GM18502 (cell line): ENCODE data around the gene SERPINC1.
"Not testable (repeated sequence)": the region's sequence is repeated elsewhere in the genome, so short reads cannot be mapped to it uniquely, and the experiment has no call there.

Experiments used
- ATAC-seq: cut with Tn5 transposase; IDR thresholded peaks from one replicate; pipeline ENCODE4 v1.9.1; 2021; ENCODE audit warnings: mild to moderate bottlenecking; ENCODE audit not compliant: unreplicated experiment, poor library complexity

Gene SERPINC1

GRCh38 chr1:173864179-173864867, 52.8 kb downstream of the SERPINC1 start:
- ATAC-seq = no peak

- ATAC-seq = no peak
Observed at GRCh38 chr1:173863224-173864161, 53.6 kb downstream of the SERPINC1 start.

- no peak for ATAC-seq
Observed at GRCh38 chr1:173862769-173863223, 54.3 kb downstream of the SERPINC1 start.

- ATAC-seq = not testable (repeated sequence)
Observed at GRCh38 chr1:173862146-173862768, 54.9 kb downstream of the SERPINC1 start.

- ATAC-seq = no peak
Observed at GRCh38 chr1:173861731-173862145, 55.4 kb downstream of the SERPINC1 start.

- no peak for ATAC-seq
Observed at GRCh38 chr1:173860065-173860464, 57.1 kb downstream of the SERPINC1 start.

- not testable (repeated sequence) for ATAC-seq
Observed at GRCh38 chr1:173859547-173859946, 57.6 kb downstream of the SERPINC1 start.

GRCh38 chr1:173857363-173857917, 59.7 kb downstream of the SERPINC1 start:
- ATAC-seq = no peak

- ATAC-seq = no peak
Observed at GRCh38 chr1:173856903-173857302, 60.2 kb downstream of the SERPINC1 start.

GRCh38 chr1:173856014-173856413, 61.1 kb downstream of the SERPINC1 start:
- no peak for ATAC-seq
